Hematopoietic multipotent progenitor cell treated with erythropoietin and hydrocortisone succinate and interleukin-3 and kit ligand, for 15 days (in vitro differentiated cells): ENCODE measurements around the gene NCKAP5.
"Not testable (repeated sequence)": the region's sequence is repeated elsewhere in the genome, so short reads cannot be mapped to it uniquely, and the experiment has no call there.

ENCODE experiments used
- DNase-seq: peaks from one replicate; pipeline ENCODE4 v3.0.0-alpha.2; 2015; ENCODE audit warnings: low spot score

The NCKAP5 gene

GRCh38 chr2:133522204-133522603 lies 46.1 kb downstream of the NCKAP5 start:
- no peak for DNase-seq

DNA sequence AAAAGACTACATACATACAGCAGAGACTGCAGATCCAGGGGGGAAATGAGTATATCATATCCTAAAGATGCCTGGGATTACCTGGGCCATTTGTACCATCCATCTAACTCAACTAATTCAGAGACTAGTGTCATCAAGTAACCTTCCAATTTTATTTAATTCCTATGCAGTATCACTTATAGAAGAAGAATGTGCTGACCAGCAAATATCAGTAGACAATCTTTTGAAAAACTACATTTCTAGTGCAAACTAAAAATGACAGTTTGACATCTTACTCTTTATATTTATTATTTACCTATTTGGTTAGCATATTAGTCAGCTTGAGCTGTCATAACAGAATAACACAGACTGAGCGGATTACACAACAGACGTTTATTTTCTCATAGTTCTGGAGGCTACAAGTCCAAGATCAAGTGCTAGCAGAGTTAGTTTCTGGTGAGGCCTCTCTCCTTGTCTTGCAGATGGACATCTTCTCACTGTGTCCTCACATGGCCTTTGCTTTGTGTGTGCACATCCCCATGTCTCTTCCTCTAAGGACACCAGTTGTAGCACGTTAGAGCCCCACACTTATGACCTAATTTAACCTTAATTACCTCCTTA lies 47.0 kb downstream of the NCKAP5 start:
- DNase-seq: no peak

GRCh38 chr2:133519677-133520076 lies 48.6 kb downstream of the NCKAP5 start:
- DNase-seq: not testable (repeated sequence)

DNA sequence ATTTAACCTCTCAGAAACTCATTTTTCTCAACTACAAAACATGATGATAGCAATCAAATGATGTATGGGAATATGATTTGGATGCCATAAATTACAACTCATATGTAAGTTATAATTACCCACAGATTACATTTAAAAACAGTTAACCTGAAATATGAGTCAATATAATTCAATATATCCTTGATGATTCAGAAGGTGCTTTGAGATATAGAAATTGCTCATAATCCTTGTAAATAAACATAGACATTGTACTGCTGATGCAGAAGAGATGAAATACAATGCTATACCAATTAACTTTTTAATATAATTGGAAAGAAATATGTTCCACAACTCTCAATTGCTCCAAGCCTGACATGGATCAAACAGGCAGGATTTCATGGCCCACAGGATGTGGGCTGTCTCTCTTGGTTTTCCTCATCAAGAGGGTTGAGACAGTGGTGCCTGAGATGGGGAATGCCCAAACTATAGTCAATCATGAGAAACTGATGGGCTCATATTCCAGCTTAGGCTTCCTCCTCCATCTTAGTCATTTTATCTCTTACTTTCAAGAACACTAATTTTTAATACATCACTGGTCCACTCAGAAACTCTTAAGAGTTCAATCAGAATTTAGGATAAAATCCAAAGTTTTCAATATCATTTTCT lies 49.4 kb downstream of the NCKAP5 start:
- no peak for DNase-seq

DNA sequence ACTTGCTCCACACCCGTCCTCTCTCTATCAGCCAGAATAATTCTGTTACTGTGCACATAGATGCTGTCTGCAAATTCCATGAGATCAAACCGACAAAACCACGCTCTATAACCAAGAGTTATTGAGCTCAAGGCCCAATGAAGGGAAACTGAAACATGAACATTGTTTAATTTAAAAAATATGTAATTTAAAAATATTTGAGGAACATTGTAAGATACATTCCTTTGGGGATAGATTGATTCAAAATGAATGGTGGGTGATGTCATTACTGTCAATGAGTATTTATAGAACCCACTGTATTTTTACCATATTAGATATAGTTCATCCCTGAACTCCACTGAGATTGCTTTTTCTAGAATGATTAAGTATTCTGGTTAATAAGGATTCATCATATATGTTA lies 50.4 kb downstream of the NCKAP5 start:
- DNase-seq: no peak

DNA sequence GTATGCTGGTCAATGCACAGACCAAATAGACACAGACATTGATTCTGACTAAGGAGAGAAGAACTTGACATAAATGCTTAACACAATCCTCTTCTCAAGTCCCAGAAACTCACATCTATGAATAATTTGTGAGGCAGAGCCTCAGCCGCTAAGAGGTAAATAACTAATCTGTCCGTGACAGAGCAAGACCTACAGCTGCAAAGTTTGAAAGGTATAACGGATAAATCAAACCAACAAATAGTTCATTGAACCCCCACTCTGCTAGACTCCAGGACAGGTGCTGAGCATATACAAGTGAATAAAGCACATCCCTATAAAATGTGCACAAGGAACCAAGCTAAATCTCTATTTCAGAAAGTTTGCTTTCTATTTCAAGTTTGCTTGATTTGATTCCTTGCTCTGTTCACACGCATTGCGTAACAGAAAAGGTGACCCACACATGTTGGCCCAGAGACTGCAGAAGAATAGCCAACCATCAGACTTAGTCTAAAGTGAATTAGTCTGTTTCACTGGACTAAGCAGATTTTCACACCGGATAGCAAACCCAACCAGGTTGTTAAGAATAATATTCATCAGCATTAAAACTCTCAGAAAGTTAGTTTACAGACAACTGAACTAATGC lies 51.7 kb downstream of the NCKAP5 start:
- no peak for DNase-seq

DNA sequence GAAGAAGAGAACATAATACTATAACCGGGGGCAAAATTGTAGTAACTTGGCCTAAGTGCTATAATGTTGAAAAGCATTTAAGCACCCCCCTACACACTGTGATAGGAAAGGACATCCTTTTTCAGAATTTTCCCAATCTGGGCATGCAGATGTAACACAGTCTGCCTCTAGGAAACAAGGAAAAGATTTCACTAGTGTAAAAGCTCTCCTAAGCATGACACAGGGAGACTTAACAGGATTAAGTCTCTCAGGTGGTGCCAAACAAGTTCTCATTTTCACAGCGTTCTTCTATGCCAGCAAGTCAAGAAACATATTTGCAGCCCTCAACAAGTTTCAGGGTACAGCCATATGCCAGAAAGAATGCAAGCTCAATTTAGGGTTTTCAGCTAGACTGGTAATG lies 53.0 kb downstream of the NCKAP5 start:
- DNase-seq: no peak

DNA sequence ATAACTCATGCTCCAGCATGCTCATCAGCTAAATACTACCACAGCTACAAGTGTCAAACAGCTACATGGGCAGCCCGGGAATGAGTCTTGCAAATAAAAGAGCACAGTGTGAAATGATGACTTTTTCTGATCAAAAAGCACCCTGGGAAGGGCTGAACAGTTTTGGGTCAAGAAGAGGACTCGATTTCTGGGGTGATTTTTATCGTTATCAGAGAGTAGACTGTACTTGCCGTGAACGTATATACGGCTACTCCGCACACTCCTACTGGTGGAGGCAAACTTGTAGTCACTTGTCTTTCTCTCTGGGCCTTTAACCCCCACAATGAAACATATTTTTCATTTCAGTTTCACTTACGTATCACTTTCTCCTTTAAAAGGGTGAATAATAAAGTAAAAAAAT lies 54.4 kb downstream of the NCKAP5 start:
- DNase-seq: no peak

DNA sequence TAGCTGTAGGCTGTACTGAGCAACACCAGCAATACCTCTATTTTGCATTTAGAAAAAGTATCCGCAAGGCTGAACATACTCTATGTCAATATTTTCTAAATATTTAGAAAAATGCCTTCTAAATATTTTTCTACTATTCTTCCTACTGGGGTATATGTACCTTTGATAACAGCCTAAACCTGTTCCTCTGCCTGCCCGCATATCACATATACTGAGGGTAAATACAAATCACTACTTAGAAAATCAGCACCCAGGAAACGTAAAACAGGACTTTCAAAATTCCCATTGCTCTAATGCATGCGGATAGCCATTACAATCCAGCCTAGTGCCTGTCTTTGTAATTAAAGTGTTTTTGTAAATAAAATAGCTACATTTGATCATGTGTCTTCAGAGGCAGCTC lies 56.1 kb downstream of the NCKAP5 start:
- DNase-seq: no peak

DNA sequence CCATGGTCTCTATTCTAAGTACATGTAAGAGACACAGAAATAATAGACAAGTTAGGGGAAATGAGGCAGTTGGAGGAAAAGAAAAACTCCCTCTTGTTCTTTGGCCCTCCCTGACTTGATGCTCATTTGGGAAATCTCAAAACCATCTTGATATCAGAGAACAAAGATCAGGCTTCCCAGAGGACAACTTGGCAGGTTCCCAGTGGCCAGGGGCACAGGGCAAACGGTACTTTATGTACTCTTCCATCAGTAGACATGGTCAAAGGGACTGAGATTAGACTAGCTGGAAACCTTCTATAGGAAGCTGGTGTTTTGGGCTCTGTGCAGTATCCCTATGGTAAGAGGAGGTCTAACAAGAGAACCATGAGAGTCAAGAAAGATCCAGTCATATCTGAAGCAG lies 56.6 kb downstream of the NCKAP5 start:
- no peak for DNase-seq

- DNase-seq: no peak
Measured at GRCh38 chr2:133509777-133510176, 58.5 kb downstream of the NCKAP5 start.

GRCh38 chr2:133508546-133509165 lies 59.6 kb downstream of the NCKAP5 start:
- DNase-seq: no peak

DNA sequence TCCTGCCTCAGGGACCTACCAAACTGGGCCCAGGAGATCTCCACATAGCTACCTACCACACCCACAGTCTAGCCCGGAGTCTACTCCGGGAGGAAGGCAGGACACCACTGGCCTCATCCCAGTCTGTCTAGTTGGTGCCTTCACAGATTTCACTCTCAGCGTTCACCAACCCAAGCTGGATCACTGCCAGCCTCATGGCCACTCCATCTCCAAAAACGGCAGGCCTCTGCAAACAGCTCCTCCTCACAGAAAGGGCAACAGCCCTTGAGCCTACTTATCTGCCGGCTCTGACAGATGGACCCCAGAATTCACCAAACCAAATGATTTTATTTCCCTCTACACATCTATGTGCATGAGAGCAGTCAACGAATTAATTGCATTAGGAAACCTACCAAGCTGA lies 61.3 kb downstream of the NCKAP5 start:
- no peak for DNase-seq

- DNase-seq: no peak
Measured at GRCh38 chr2:133504566-133505505, 63.4 kb downstream of the NCKAP5 start.

DNA sequence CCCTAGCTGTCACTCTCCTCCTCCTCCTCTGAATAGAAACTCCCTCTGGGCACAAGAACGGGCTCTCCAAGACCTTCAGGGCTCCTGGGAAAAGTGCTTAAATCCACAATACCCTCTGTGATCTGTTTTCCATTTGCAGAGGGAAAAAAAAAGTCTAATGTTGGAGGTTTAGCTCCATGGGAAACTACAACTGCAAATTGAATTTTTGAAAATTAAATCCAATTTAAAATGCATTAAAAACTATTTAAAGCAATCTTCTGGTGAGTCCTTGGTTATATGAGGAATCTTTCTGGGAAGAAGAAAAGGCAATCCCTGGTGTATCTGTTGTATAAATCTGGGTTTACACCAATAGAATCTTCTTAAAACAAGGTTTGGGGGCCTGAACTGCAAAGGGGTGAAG lies 64.3 kb downstream of the NCKAP5 start:
- DNase-seq: no peak

GRCh38 chr2:133503323-133503722 lies 64.9 kb downstream of the NCKAP5 start:
- no peak for DNase-seq

- DNase-seq: no peak
Measured at GRCh38 chr2:133502678-133503077, 65.6 kb downstream of the NCKAP5 start.

DNA sequence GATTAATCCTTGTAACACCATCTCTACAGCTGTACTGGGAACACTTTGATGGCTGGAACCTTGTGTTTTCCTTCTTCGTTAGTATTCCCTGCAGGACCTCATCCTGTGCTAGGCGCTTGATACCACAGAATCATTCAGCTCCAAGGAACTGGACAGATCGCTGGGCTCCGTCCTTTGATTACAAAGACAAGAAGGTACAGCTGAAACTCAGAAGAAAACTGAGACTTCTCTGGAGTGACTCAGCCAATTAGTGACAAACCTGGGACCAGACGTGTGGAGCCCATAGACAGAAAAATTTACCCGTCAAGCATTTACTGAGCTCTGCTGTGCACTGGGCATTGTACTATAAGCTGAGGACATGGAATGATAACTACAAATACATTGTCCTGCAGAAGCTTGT lies 67.3 kb downstream of the NCKAP5 start:
- no peak for DNase-seq

GRCh38 chr2:133498662-133499585 lies 69.3 kb downstream of the NCKAP5 start:
- DNase-seq: no peak

DNA sequence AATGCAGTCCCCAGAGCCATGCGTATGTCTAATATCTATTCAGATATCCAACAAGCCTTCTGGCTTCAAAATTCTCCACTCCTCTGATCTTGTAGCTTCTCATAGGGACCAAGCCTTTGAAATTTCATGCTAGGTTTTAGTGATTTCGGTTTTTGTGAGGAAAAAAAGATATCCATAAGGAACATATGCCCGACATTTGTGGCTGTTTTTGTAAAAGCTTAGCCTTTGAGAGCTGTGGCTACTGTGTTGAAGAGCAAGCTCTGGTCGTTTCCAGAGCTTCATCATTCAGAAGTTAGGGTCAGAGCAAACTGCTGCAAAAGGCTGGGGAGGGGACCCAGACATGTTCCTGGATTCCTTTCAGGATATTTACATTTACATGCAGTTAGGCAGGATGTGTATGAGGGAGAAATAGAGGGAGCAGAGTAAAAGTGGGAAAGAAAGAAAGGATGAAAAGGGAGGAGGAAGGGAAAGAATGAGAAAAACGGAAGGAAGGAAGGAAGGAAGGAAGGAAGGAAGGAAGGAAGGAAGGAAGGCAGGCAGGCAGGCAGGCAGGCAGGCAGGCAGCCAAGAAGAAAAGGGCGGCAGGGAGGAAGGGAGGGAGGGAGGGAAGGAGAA lies 70.2 kb downstream of the NCKAP5 start:
- no peak for DNase-seq
